ENCODE measurements around the gene SLC25A48. TPM values are rescaled to one million over a fixed set of nuclear protein-coding genes. Genes with fewer than 3 reads are reported as not detected.
A peak's percentile ranks its signal among the peaks of the same experiment; 100 is the strongest.

SLC25A48 gene
- polyA plus RNA-seq, 1 donor (not counting 4 experiments of a cell fraction or from before 2014, with no cell fraction given), result not detected

DNA sequence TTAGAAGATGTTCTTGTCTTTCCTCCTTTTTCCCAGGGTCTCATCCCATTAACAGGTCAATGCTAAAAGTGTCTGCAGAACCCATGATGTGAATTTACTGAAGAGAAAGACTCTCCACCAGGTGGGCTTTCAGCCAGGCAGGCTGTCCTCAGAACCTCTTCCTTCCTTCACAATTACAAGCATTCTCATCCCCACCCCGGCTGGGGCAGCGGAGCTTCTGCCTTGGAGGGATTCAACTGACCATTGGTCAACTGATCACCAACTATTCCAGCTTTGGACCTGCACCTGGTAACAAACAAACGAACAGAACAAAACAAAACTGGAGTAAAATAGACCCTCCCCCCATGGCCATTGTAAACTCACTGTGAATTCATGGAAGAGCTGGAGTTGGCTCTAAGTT is 48.6 kb downstream of the SLC25A48 start:
- H3K27me3 ChIP-seq (ENCODE audit: control insufficient read depth, extremely low read depth, insufficient read depth, low read length), result peaks cover 14% of the 10 kb centered on the region
- H3K9ac ChIP-seq (ENCODE audit: control insufficient read depth, extremely low read depth, insufficient read depth, low read length), result no peak overlapping the region
- no peaks in the 10 kb centered on the region for H4K20me1 ChIP-seq (ENCODE audit: control insufficient read depth, extremely low read depth, insufficient read depth, low read length)
- no peak overlapping the region for H3K4me3 ChIP-seq (ENCODE audit: control insufficient read depth in 2 of 3, extremely low read depth in 1 of 3, insufficient read depth in 2 of 3, low read depth in 1 of 3, low read length in 3 of 3)
- DNase-seq (ENCODE audit: low read depth, low spot score) (no peak), FAIRE-seq (no peak)
- H3K36me3 ChIP-seq (ENCODE audit: control insufficient read depth in 2 of 2, extremely low read depth in 1 of 2, insufficient read depth in 2 of 2, low read length in 2 of 2), result no peaks in the 10 kb centered on the region
- peaks cover 4% of the 10 kb centered on the region for H3K4me1 ChIP-seq (ENCODE audit: control insufficient read depth, extremely low read depth, insufficient read depth, low read length)
- H3K4me2 ChIP-seq (ENCODE audit: control insufficient read depth, extremely low read depth, insufficient read depth, low read depth, low read length), result no peak overlapping the region
- no peaks in the 10 kb centered on the region for H3K79me2 ChIP-seq (ENCODE audit: control insufficient read depth, insufficient read depth, low read length)
- dilution Hi-C loops (cut with MboI; ENCODE audit: extremely low pct_ligation_motif_present, low sequenced_read_pairs), result no loop called here
- no peaks in the 10 kb centered on the region for H3K9me3 ChIP-seq (ENCODE audit: control insufficient read depth, low read depth, low read length)
- H3K9me1 ChIP-seq (ENCODE audit: control insufficient read depth, extremely low read depth, insufficient read depth, low read length), result no peaks in the 10 kb centered on the region
- no peak for TF ChIP-seq EZH2 (IDR thresholded peaks at IDR 0.05; ENCODE audit: low read length)
- no peak for TF ChIP-seq CTCF (optimal IDR thresholded peaks at IDR 0.05 in 1 of 3, IDR thresholded peaks at IDR 0.05 in 1 of 3, conservative IDR thresholded peaks at IDR 0.05 in 1 of 3; ENCODE audit: extremely low read depth in 1 of 3, insufficient read depth in 2 of 3, low read length in 3 of 3)
- H3K27ac ChIP-seq (ENCODE audit: control insufficient read depth, insufficient read depth, low read length), result no peak overlapping the region
- H2AFZ ChIP-seq (ENCODE audit: control insufficient read depth, low read length), result no peak overlapping the region

GRCh38 chr5:135883441-135883840 is 49.0 kb downstream of the SLC25A48 start:
- no peaks in the 10 kb centered on the region for H3K79me2 ChIP-seq (ENCODE audit: control insufficient read depth, insufficient read depth, low read length)
- no peaks in the 10 kb centered on the region for H3K36me3 ChIP-seq (ENCODE audit: control insufficient read depth in 2 of 2, extremely low read depth in 1 of 2, insufficient read depth in 2 of 2, low read length in 2 of 2)
- FAIRE-seq (no peak), DNase-seq (ENCODE audit: low read depth, low spot score) (no peak)
- H3K4me2 ChIP-seq (ENCODE audit: control insufficient read depth, extremely low read depth, insufficient read depth, low read depth, low read length), result no peak overlapping the region
- H3K9me1 ChIP-seq (ENCODE audit: control insufficient read depth, extremely low read depth, insufficient read depth, low read length), result no peaks in the 10 kb centered on the region
- peaks cover 4% of the 10 kb centered on the region for H3K4me1 ChIP-seq (ENCODE audit: control insufficient read depth, extremely low read depth, insufficient read depth, low read length)
- peaks cover 14% of the 10 kb centered on the region for H3K27me3 ChIP-seq (ENCODE audit: control insufficient read depth, extremely low read depth, insufficient read depth, low read length)
- no peak overlapping the region for H3K4me3 ChIP-seq (ENCODE audit: control insufficient read depth in 2 of 3, extremely low read depth in 1 of 3, insufficient read depth in 2 of 3, low read depth in 1 of 3, low read length in 3 of 3)
- no peaks in the 10 kb centered on the region for H4K20me1 ChIP-seq (ENCODE audit: control insufficient read depth, extremely low read depth, insufficient read depth, low read length)
- dilution Hi-C loops (cut with MboI; ENCODE audit: extremely low pct_ligation_motif_present, low sequenced_read_pairs), result no loop called here
- H3K9ac ChIP-seq (ENCODE audit: control insufficient read depth, extremely low read depth, insufficient read depth, low read length), result no peak overlapping the region
- H2AFZ ChIP-seq (ENCODE audit: control insufficient read depth, low read length), result no peak overlapping the region
- H3K9me3 ChIP-seq (ENCODE audit: control insufficient read depth, low read depth, low read length), result no peaks in the 10 kb centered on the region
- TF ChIP-seq EZH2 (IDR thresholded peaks at IDR 0.05; ENCODE audit: low read length) (no peak), CTCF (optimal IDR thresholded peaks at IDR 0.05 in 1 of 3, IDR thresholded peaks at IDR 0.05 in 1 of 3, conservative IDR thresholded peaks at IDR 0.05 in 1 of 3; ENCODE audit: extremely low read depth in 1 of 3, insufficient read depth in 2 of 3, low read length in 3 of 3) (peak in 2 of 3 experiments; percentile 12 to 33)
- no peak overlapping the region for H3K27ac ChIP-seq (ENCODE audit: control insufficient read depth, insufficient read depth, low read length)

Data from keratinocyte (primary cell).